ENCODE measurements around the gene CYSTM1.

The CYSTM1 gene

DNA sequence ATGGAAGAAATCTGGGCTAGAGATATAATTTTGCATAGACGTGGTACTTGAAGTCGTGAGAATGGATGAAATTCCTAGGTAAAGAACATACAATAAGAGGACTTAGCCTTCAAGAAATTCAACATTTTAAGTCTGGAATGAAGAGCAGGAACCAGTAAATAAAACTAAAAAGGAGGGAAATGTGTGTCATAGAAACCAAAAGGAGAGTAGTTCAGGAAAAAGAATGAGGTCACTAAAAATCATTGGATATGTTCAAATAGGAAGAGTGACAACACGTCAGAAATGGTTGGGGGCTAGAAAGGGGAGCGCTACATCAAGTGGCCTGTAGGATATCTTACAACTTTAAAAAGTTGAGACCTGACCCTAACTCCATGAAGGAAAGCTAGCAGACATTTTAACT, 83.9 kb downstream of the CYSTM1 start:
- DNase-seq (ENCODE audit: low read depth): no peak

DNA sequence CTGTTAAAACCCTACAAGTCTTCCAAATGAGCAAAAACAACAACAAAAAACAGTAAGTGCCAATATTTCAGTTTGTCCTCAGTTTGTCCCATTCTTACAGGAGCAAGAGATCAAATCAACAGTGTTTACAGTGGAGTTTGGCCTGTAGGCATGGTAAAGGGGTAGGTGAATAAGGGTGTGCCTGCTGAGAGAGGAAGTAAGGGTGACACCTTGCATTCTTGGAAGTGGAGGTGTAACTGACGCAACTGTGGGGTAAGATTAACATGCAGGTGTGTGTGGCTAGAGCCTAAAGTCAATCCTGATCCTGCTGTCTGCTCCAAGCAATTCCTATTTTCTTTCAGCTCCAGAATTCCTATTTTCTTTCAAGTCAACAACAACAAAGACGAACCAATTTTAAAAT, 84.5 kb downstream of the CYSTM1 start:
- DNase-seq (ENCODE audit: low read depth): no peak

DNA sequence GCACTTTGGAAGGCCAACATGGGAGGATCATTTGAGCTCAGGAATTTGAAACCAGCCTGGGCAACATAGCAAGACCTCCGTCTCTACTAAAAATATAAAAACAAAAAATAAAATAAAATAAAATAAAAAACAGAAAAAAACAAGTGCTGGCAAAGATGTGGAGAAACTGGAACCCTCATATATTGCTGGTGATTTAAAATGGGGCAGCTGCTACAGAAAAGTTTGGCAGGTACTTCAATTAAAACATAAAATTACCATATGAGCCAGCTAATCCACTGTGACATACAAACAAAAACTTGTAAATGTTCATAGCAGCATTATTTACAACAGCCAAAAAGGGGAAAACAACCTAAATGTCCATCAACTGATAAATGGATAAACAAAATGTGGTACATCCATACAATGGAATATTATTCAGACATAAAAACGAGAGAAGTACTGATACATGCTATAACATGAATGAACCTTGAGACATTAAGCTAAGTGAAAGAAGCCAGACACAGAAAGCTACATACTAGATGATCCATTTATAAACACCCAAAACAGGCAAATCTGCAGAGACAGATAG, 85.2 kb downstream of the CYSTM1 start:
- DNase-seq (ENCODE audit: low read depth): no peak

DNA sequence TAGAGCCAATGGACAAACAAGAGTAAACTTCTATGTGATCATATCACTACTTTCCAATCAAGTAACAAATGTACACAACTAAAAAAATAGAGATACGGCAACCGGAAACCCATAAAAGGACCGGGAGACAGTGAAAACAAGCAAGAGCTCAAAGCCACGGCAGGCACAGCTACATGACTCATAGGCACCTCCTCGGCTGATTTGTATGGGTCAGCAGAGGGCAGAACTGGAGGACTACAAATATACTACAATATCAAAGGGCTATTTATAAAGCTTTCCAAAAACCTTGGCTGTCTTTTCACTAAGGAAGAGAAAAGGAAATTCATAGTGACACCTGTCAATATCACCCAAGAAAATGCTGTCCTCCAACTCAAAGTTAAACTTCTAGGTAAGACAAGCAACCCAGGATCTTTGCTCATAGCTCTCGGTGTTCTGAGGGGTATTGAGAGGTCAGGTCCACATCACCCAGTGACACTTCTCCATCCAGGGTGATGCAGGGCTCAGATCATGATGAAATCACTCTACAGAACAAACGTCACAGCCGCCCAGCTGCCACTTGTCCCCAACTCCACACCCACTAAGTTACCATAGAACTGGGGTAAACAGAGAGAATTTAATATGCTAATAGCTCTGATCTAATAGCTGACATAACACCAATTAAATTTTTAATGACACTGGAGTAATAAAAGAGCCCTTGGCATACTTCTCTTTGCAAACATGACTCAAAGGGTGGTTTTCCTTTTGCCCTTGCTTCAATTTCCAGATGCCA, 86.6 kb downstream of the CYSTM1 start:
- no peak for DNase-seq (ENCODE audit: low read depth)

DNA sequence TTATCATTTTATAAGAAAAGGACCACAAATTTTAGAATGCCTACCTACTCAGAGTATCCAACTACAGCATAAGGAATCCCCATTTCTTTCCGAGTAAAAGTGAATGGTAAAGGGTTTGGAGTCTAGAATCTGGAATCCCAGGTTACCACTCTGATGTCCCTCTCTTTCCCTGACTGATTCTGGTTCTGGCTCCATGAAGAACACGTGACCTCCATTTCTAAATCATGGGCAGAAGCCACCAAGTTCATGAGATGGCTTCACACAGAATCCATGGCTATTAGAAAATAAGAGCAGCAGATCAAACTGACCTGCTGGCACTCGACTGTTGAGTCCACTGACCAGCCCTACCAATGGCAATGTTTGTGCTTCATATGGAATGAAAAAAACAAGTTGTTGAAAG, 87.2 kb downstream of the CYSTM1 start:
- DNase-seq (ENCODE audit: low read depth): no peak

DNA sequence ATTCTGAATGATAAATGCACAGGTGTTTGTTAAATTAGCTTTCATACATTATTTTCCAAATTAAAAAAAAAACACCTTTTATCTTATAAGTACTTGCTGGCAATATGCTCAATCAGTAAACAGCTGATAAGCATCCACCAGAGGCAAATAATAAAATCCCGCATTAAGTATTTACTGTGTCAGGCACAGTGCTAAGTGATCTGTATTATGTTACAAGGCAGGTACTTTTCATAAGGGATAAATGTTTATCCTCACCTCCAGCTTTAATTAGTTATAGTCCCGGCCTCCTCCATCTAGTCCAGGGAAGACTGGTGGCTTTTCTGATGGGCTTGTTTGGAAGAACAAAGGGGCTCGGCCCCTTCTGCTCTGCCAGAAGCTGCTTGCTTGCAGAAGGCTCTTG, 87.9 kb downstream of the CYSTM1 start:
- no peak for DNase-seq (ENCODE audit: low read depth)

DNA sequence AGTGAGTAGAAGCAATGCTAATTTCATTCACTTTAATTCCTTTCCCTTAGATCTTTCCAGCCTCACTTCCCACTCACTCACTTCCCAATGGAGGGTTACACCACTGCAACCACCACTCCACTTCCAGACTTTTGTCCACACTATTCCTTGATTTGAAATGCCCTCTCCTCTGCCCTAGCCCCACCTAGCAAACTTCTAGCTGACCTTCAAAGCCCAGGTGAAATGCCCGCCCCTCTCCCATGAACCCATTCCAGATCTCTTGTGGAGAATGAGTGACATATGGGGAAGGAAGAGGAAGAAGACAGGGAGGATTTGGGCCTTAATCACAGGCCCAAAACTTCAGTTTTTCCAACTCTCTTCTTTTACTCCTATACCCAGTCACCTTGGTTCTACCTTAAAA, 90.9 kb downstream of the CYSTM1 start:
- DNase-seq (ENCODE audit: low read depth): no peak

DNA sequence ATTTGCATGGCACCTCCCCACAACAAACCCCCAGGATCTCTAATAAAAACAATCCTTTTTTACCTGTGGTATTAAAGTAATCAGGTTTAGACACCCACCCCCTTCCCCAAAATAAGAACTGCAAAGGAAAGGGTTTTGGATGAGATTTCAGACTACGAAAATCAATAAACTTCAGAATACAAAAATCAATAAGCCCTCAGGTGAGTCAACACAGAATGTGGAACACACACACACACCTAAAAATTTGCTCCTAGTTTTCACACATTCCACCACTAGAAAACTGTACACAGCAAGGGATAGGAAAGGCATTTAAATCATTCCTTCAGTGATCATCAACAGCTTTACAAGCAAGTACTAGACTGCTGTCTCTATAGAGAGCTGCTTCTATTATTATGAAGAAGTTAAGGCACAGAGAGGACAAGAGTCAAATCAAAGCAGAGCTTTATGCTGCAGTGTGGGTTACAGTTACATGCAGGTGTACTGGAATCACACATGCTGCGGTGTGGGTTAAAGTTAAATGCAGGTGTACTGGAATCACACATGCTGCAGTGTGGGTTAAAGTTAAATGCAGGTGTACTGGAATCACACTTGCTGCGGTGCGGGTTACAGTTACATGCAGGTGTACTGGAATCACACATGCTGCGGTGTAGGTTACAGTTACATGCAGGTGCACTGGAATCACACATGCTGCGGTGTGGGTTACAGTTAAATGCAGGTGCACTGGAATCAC, 91.6 kb downstream of the CYSTM1 start:
- DNase-seq (ENCODE audit: low read depth): no peak

DNA sequence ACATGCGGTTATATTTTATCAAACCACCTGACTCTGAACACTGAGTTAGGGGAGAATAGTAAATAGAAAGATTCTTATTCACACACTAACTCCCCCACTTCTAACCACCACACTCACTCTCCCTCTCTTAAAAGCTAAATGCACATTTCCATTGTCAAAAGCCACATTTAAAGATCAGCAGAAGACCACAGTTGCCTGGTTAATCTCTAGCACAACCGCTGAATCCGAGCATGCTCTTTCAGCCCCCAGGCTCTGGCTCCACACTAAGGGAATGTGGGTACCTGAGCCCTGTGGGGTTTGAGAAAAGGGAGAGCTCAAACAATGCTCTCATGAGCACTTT, 92.2 kb downstream of the CYSTM1 start:
- no peak for DNase-seq (ENCODE audit: low read depth)

DNA sequence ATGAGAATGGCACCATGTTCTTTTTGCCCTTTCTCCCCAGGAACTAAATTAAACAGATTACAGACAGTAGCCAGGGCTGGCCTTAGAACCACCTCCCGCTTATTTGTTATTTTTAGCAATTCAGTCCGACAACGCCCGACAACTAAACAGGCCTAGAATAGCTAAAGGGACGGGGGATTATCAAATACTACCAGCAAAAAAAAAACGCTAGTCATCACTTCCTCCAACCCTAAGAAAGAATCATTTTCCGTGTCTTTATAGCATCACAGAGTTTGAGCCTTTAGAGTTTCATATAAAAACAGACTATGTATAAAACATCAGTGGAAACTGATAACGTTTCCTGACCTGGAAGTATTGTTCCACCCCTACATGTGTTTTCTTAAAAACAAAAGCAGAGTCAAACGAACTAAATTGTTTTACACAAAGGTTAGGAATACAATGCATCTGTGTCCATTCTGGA, 92.6 kb downstream of the CYSTM1 start:
- no peak for DNase-seq (ENCODE audit: low read depth)

DNA sequence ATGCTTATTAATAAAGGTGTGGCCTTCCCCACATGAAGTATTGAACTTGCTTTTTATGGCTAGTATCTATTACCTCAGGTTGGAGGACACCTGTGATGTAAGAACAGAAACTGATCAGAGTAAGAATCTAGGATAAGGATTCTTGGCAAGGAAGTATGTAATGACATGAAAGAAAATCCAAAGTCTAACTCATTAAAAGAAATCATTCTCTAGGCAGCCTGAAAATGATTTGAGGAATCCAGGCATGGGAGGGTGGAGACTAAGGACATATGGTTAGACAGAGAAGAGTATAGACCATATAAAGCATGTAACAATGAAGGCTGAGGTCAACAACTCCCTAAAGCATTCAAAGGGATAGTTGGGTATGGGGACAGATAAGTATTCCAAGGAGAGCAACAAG, 95.0 kb downstream of the CYSTM1 start:
- no peak for DNase-seq (ENCODE audit: low read depth)

DNA sequence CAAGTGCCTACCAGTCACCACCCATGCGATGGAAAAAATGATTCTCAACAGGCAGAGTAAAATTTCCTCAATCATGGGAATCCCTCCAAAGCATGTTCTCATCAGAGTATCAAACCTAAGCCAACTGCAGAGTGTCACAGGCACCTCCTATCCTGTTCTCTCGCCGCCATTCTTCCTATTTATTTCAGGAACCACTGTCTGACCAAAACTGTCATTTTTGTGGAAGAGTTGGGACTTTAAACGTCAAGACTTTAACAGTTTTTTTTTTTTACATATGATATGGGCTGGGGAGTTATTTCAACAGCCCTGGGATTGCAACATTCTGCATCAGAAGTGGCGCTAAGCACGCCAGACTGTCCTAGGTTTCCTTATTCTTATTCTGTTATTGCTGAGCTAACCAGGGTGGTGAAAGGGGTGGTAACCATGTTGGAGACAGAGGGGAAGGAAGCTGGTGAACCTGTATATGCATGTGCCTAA, 98.5 kb downstream of the CYSTM1 start:
- no peak for DNase-seq (ENCODE audit: low read depth)

DNA sequence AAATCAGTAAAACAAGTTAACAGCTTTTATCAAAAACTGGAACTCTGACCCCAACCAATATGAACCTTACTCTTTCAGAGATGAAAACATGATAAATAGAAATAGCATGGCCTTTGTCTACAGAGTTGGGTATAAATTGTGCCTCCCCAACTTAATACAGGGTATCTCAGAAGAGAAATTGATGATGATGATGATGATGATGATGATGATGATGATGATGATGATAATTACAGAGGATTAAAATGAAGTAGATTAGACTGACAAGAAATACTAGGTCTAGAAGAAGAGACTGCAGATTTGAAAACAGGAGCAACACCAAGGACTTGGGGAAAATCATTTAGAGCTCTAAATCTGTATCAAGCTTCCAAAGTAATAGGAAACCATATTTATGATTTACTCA, 100.8 kb downstream of the CYSTM1 start:
- no peak for DNase-seq (ENCODE audit: low read depth)

DNA sequence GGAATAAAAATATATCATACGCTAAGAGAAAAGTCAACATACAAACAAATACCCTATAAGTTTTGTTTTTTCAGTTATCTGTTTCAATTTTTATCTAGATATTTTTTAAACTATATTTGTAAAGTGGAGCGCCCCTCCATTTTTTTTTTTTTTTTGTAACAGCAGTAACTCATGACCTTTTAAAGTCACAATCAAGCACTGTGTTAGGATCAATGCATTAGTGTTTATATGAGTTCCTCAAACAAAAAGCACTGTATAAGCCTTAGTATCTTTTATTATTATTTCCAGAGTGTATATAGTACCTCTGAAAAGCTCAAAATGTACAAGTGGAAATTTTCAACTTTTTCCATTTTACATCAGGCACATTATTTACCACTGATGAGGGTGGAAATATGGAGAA, 107.3 kb downstream of the CYSTM1 start:
- DNase-seq (ENCODE audit: low read depth): no peak

DNA sequence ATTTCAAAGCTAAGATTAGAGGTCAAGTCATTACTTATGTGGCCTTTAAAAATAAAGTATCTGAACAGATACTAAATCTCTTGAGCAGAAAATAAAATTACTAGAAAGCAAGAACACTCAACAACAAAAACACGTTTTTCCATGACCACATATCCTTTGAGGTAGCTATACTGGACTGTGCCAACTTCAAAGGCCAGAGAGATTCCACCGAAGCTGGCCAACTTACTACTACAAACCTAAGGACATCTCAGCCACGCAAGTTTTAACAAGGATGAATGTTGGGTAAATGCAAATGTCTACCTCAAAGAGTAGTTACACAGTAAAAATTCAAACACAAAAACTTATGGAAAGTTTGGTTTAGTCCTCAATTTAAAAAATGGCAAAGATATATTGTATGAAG, 109.0 kb downstream of the CYSTM1 start:
- DNase-seq (ENCODE audit: low read depth): no peak

DNA sequence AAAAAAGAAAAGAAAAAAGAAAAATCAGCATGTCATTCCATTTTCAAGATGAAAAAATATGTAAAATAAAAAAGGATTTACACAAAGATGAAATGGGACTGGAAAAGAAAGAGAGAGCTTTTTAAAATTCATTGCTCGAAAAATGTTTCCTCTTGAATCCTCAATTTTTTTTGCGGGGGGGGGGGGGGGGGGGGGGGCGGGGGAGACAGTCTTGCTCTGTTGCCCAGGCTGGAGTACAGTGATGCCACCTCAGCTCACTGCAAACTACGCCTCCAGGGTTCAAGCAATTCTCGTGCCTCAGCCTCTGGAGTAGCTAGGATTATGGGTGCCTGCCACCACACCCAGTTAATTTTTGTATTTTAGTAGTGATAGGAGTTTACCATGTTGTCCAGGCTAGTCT, 111.4 kb downstream of the CYSTM1 start:
- DNase-seq (ENCODE audit: low read depth): no peak

DNA sequence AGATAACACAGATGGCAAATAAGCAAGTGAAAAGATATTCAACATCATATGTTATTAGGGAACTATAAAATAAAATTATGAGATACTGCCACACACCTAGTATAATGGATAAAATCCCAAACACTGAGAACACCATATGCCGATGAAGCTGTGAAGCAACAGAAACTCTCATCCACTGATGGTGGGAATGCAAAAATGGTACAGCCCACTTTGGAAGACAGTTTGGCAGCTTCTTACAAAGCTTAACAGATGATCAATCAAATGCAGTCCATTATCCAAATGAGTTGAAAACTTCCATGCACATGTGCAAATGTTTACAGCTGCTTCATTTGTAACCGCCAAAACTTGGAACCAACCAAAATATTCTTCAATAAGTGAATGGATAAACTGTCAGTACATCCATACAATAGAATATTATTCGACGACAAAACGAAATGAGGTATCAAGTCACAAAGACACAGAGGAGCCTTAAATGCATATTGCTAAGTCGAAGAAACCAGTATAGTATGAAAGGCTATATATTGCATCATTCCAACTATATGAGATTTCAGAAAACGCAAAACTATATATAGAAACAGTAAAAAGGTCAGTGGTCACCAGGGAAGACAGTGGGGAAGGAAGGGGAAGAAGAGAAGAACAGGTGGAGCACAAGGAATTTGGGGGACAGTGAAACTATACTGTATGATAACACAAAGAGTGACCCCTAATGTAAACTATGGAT, 113.0 kb downstream of the CYSTM1 start:
- DNase-seq (ENCODE audit: low read depth): no peak

DNA sequence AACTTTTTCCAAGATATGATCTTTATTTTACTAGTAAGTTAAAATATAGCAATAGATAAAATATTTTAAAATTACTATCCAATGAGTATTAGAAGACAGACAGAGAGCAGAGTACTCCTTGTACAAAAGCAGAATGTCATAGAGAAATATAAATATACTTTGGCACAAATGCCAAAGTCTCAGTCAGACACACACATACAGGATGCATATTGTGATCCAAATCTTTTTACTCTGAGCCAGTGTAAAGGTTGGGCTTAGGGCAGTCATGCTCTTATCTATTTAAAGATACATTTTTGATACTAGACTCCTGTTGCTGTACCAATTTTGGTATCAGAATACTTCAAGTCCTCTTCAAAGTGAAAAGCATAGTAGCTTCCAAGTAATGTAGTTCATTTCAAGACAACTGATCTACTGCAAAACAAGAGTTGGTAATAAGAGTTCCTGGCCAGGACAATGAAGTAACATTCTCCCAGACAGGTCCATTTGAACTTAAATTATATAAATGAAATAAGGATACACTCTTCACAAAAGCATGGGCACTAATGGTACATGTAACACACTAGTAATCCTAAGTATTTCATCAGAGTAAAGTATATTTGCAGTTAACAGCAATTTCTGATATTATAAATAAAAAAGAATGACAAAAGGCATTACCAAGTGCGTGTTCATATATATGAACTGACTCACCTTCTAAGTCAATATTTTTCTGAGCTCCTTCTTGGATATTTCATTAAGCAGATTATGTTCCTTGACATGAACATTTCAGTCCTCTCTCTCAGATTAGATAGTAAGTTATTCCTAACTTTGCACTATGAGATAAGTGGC, 117.4 kb downstream of the CYSTM1 start:
- DNase-seq (ENCODE audit: low read depth): no peak

Data from HS-27A (cell line).